Thoracic aorta (tissue), 2 donors: ENCODE measurements around the gene GNAT3. TPM values are rescaled to one million over a fixed set of nuclear protein-coding genes. Genes with fewer than 3 reads are reported as not detected.

Experiments used
- ATAC-seq: fragments of 150-250 bp; one replicate; pipeline ENCODE4 v1.8.0; 2017; ENCODE audit warnings: low read depth; ENCODE audit not compliant: insufficient number of reproducible peaks, low FRiP score
- DNase-seq: peaks from one replicate; pipeline ENCODE4 v3.0.0-alpha.2; 2020; ENCODE audit warnings: low spot score
- H3K27ac ChIP-seq, 2 donors: fragments of 200-600 bp; sonication (generic); 1 replicate in 1 of 2; 2 replicates in 1 of 2; pipeline ENCODE4 v1.5.1; 2016; ENCODE audit warnings: mild to moderate bottlenecking in 2 of 2, moderate library complexity in 2 of 2
- H3K27me3 ChIP-seq: fragments of 200-600 bp; sonication (generic); replicated peaks from 2 replicates; pipeline ENCODE4 v1.6.0; 2016; ENCODE audit warnings: mild to moderate bottlenecking; ENCODE audit not compliant: insufficient read depth
- H3K36me3 ChIP-seq: fragments of 200-600 bp; sonication (generic); one replicate; pipeline ENCODE4 v1.5.1; 2016
- H3K4me1 ChIP-seq, 2 donors: fragments of 200-600 bp; sonication (generic); 1 replicate in 1 of 2; 2 replicates in 1 of 2; pipeline versions ENCODE4 v1.5.1 to v1.6.0; 2016; ENCODE audit warnings: low read depth in 2 of 2, mild to moderate bottlenecking in 1 of 2; ENCODE audit not compliant: control insufficient read depth in 1 of 2
- H3K4me3 ChIP-seq: fragments of 200-600 bp; sonication (generic); 2 replicates; pipeline ENCODE4 v1.5.1; 2016; ENCODE audit warnings: mild to moderate bottlenecking
- H3K9me3 ChIP-seq: fragments of 200-600 bp; sonication (generic); 2 replicates; pipeline ENCODE4 v1.5.1; 2016
- CTCF ChIP-seq: fragments of 200-600 bp; sonication (generic); IDR thresholded peaks from one replicate; pipeline ENCODE4 v1.5.1; 2019; ENCODE audit warnings: antibody characterized with exemption
- total RNA-seq, 2 donors: library from RNA; depleted of rRNA; stranded (reverse); fragments of >200 nt; gene quantifications; one replicate each; pipeline versions ENCODE4 v1.1.0 to v1.2.3, GENCODE V29; 2016

Gene GNAT3
- total RNA-seq, 2 donors from 2014 or later, result not detected

DNA sequence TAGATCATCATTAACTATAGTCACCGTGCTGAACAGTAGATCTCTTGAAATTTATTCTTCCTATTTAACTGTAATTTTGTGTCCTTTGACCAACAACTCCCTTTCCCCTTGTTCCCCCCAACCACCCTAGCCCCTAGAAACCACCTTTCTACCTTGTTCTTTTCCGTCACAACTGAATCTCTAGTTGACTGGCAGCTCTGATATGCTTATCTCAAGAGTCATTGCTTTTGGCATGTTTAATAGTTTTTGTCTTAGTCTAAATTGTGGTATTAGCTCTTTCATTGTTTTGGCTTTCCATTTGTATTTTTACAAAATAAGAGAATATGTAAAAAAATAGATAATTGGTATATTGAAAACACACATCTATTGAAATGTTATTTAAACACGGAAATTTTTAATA lies 1.8 kb downstream of the GNAT3 start:
- no peaks in the 10 kb centered on the region for H3K4me1 ChIP-seq
- H3K4me3 ChIP-seq, result no peak overlapping the region
- no peaks in the 10 kb centered on the region for H3K36me3 ChIP-seq
- H3K9me3 ChIP-seq, result no peaks in the 10 kb centered on the region
- no peak for TF ChIP-seq CTCF
- ATAC-seq, result no peak
- H3K27ac ChIP-seq, result no peak overlapping the region
- no peaks in the 10 kb centered on the region for H3K27me3 ChIP-seq
- DNase-seq, result no peak

DNA sequence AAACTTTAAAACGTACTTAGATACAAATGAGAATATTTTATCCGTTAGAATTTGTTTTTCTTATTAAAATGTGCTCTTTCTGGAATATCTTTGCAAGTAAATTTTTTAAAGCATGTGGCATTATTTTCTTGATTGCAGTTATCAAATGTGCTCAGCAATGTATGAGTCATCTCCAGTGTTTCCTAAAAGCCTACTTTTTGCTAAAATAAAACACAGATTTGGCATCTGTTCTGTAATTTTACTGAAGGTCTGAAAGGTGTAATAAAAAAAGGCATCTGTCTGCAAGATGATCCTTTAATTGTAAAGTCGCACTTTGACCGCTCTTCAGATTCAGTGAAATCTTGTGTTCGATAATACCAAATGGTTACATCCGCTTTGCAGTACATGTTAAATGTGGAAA lies 3.4 kb downstream of the GNAT3 start:
- TF ChIP-seq CTCF, result no peak
- Histone ChIP-seq H3K4me1 (no peaks in the 10 kb centered on the region), H3K27me3 (no peaks in the 10 kb centered on the region), H3K27ac (no peak overlapping the region), H3K4me3 (no peak overlapping the region), H3K36me3 (no peaks in the 10 kb centered on the region), H3K9me3 (no peaks in the 10 kb centered on the region)
- DNase-seq, result no peak
- ATAC-seq, result no peak

DNA sequence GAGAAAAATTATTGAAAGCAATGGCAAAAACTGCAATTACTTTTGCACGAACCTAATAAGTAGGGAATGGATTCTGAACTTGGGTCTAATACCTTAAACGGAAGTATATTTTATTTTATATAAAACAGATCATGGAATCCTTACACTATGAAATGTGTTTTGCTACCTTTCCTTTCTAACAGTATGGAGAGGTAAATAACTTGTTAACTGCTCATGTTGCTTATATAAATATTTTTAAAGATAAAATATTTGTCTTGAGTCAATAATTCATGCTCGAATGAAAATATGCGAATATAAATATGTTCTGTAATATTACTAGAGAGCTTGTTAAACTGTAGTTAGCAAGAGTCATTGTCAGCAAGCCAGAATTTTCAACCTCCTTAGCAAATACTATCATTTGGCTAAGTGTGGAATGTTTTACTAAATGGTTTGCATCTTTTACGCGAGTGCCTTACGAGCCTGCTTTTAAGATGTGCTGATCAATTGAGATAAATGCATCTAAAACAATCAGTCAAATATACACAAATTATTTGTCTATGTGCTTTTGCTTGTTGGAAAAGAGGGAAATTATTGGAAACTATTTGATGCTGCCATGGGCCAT lies 5.9 kb downstream of the GNAT3 start:
- H3K27me3 ChIP-seq, result no peaks in the 10 kb centered on the region
- H3K36me3 ChIP-seq, result no peaks in the 10 kb centered on the region
- ATAC-seq (no peak), DNase-seq (no peak)
- no peak overlapping the region for H3K27ac ChIP-seq
- no peak for TF ChIP-seq CTCF
- no peak overlapping the region for H3K4me3 ChIP-seq
- no peaks in the 10 kb centered on the region for H3K4me1 ChIP-seq
- no peaks in the 10 kb centered on the region for H3K9me3 ChIP-seq

DNA sequence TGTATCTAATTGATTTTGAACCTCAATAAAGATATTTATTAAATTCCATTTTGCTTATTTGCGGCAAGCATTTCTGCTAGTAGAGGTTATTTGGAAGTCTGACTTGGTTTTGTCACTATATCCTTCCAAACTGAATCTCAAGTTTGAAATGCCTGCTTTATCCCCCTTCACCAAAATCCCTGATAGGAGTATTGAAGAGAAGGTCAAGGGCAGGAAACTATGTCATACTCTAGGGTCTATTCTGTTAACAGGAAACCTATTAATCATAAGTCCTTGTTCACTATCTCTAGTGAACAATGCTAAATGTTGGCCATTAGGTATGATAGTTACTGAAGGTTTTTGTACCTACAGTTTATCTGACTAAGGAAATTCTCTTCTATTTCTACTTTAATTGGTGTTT lies 11.5 kb downstream of the GNAT3 start:
- H3K27me3 ChIP-seq, result no peaks in the 10 kb centered on the region
- no peak for ATAC-seq

GRCh38 chr7:80499350-80499953 lies 12.4 kb downstream of the GNAT3 start:
- Histone ChIP-seq H3K4me1 (peaks cover 0 to 7% of the 10 kb centered on the region in 2 donors), H3K27ac (no peak overlapping the region), H3K9me3 (no peaks in the 10 kb centered on the region), H3K4me3 (no peak overlapping the region), H3K27me3 (no peaks in the 10 kb centered on the region), H3K36me3 (no peaks in the 10 kb centered on the region)
- no peak for TF ChIP-seq CTCF
- DNase-seq, result no peak
- no peak for ATAC-seq

More for the DNA sequence above, 11.5 kb downstream of the GNAT3 start:
- H3K27ac ChIP-seq, result no peak overlapping the region
- H3K4me1 ChIP-seq, result peaks cover 0 to 7% of the 10 kb centered on the region in 2 donors
- no peaks in the 10 kb centered on the region for H3K9me3 ChIP-seq
- DNase-seq, result no peak
- TF ChIP-seq CTCF, result no peak
- no peaks in the 10 kb centered on the region for H3K36me3 ChIP-seq
- no peak overlapping the region for H3K4me3 ChIP-seq
